IMR-90 (cell line): ENCODE results near the gene ACAP2. TPM values are rescaled to one million over a fixed set of nuclear protein-coding genes. Genes with fewer than 3 reads are reported as not detected.
A peak's percentile ranks its signal among the peaks of the same experiment; 100 is the strongest.

Experiments
- ATAC-seq: fragments of 200-7000 bp; cut with Tn5 transposase; 2 replicates; pipeline ENCODE4 v1.9.1; 2020; ENCODE audit warnings: low read depth, mild to moderate bottlenecking, moderate library complexity
- BruUV-seq: library from RNA; stranded (reverse); fragments of 400-500 nt; replicated peaks from 2 replicates; lab custom pipeline; 2021; lab: Mats Ljungman, UMichigan
- CTCF ChIA-PET: fragments of 300-600 bp; formaldehyde crosslinking; extraction: SDS; loops from one replicate; lab custom pipeline; 2021; ENCODE audit warnings: antibody characterized with exemption; lab: Yijun Ruan, JAX
- POLR2A ChIA-PET: fragments of 300-600 bp; sonication (Branson Sonifier 250); formaldehyde crosslinking; loops from one replicate; lab custom pipeline; 2022; ENCODE audit warnings: antibody characterized with exemption; ENCODE audit not compliant: unreplicated experiment; lab: Charles Lee
- DNase-seq: peaks from one replicate; pipeline ENCODE4 v3.0.0; 2013
- H2AFZ ChIP-seq: replicated peaks from 2 replicates; pipeline ENCODE3; 2013; ENCODE audit warnings: low read length, mild to moderate bottlenecking; ENCODE audit not compliant: poor library complexity
- H2AK5ac ChIP-seq: 2 replicates; pipeline ENCODE4 v1.6.1; 2013; ENCODE audit warnings: low read depth, low read length, inconsistent platforms
- H2AK9ac ChIP-seq: replicated peaks from 2 replicates; pipeline ENCODE3; 2013; ENCODE audit warnings: mild to moderate bottlenecking, low read depth, low read length, moderate library complexity; ENCODE audit not compliant: poor library complexity
- H2BK120ac ChIP-seq: 2 replicates; pipeline ENCODE4 v1.6.1; 2013; ENCODE audit warnings: low read depth, low read length, inconsistent platforms
- H2BK15ac ChIP-seq: 3 replicates; pipeline ENCODE4 v1.6.1; 2013; ENCODE audit warnings: low read depth, low read length, inconsistent platforms
- H2BK20ac ChIP-seq: 2 replicates; pipeline ENCODE4 v1.6.1; 2013; ENCODE audit warnings: low read depth, mild to moderate bottlenecking, inconsistent platforms, low read length, moderate library complexity
- H2BK5ac ChIP-seq: 2 replicates; pipeline ENCODE4 v1.6.1; 2013; ENCODE audit warnings: mild to moderate bottlenecking, low read depth, low read length, inconsistent platforms; ENCODE audit not compliant: poor library complexity, severe bottlenecking
- H3K14ac ChIP-seq: replicated peaks from 2 replicates; pipeline ENCODE4 v1.6.1; 2013; ENCODE audit warnings: low read depth, low read length, inconsistent platforms
- H3K18ac ChIP-seq: 2 replicates; pipeline ENCODE4 v1.6.1; 2013; ENCODE audit warnings: low read depth, low read length, control low read depth
- H3K23ac ChIP-seq: 2 replicates; pipeline ENCODE4 v1.6.1; 2013; ENCODE audit warnings: low read depth, low read length, inconsistent platforms
- H3K27ac ChIP-seq: 2 replicates; pipeline ENCODE4 v1.5.1; 2013; ENCODE audit warnings: mild to moderate bottlenecking, control low read depth, low read length; ENCODE audit not compliant: insufficient read depth
- H3K27me3 ChIP-seq: 2 replicates; pipeline ENCODE4 v1.6.1; 2013; ENCODE audit warnings: low read length; ENCODE audit not compliant: control insufficient read depth, insufficient read depth
- H3K36me3 ChIP-seq: 2 replicates; pipeline ENCODE4 v1.6.1; 2013; ENCODE audit warnings: low read length, mixed read lengths; ENCODE audit not compliant: control insufficient read depth, insufficient read depth
- H3K4ac ChIP-seq: 2 replicates; pipeline ENCODE4 v1.6.1; 2013; ENCODE audit warnings: low read depth, low read length, inconsistent platforms
- H3K4me1 ChIP-seq: 2 replicates; pipeline ENCODE4 v1.6.1; 2013; ENCODE audit warnings: low read length, mixed read lengths; ENCODE audit not compliant: control insufficient read depth, insufficient read depth
- H3K4me2 ChIP-seq: 2 replicates; pipeline ENCODE4 v1.6.1; 2013; ENCODE audit warnings: low read depth, mild to moderate bottlenecking, control low read depth, low read length, moderate library complexity
- H3K4me3 ChIP-seq: 2 replicates; pipeline ENCODE4 v1.5.1; 2013; ENCODE audit warnings: low read depth, mild to moderate bottlenecking, control low read depth, low read length, moderate library complexity; ENCODE audit not compliant: insufficient read depth
- H3K56ac ChIP-seq: 2 replicates; pipeline ENCODE4 v1.6.1; 2013; ENCODE audit warnings: low read length, inconsistent platforms; ENCODE audit not compliant: insufficient read depth; ENCODE audit errors: extremely low read depth
- H3K79me1 ChIP-seq, 2 experiments: 2 replicates each; pipeline ENCODE4 v1.6.1; 2013; ENCODE audit warnings: low read length in 2 of 2, inconsistent platforms in 1 of 2, low read depth in 1 of 2
- H3K9ac ChIP-seq: 2 replicates; pipeline ENCODE4 v1.6.1; 2013; ENCODE audit warnings: low read depth, low read length, control low read depth
- H3K9me1 ChIP-seq: 2 replicates; pipeline ENCODE4 v1.6.1; 2013; ENCODE audit warnings: low read length, inconsistent platforms; ENCODE audit not compliant: insufficient read depth
- H3K9me3 ChIP-seq: 2 replicates; pipeline ENCODE4 v1.6.1; 2013; ENCODE audit warnings: low read length; ENCODE audit not compliant: control insufficient read depth, insufficient read depth
- H4K20me1 ChIP-seq: 2 replicates; pipeline ENCODE4 v1.6.1; 2013; ENCODE audit warnings: low read length, inconsistent platforms; ENCODE audit not compliant: insufficient read depth
- H4K5ac ChIP-seq: 2 replicates; pipeline ENCODE4 v1.6.1; 2013; ENCODE audit warnings: mild to moderate bottlenecking, low read depth, low read length, control low read depth
- H4K8ac ChIP-seq, 2 experiments: 2 replicates each; pipeline ENCODE4 v1.6.1; 2013; ENCODE audit warnings: low read depth in 2 of 2, low read length in 2 of 2, control low read depth in 1 of 2, inconsistent platforms in 1 of 2
- H4K91ac ChIP-seq: 2 replicates; pipeline ENCODE4 v1.6.1; 2013; ENCODE audit warnings: low read depth, low read length, inconsistent platforms; ENCODE audit not compliant: insufficient read depth
- BHLHE40 ChIP-seq: fragments of 150-350 bp; IDR thresholded peaks from 2 replicates; pipeline ENCODE4 v1.6.1; 2016; ENCODE audit warnings: mild to moderate bottlenecking, low read depth, low read length
- CEBPB ChIP-seq: IDR thresholded peaks from 2 replicates; pipeline ENCODE4 v1.6.1; 2012; ENCODE audit warnings: low read depth, low read length, improper control_type of control experiment
- CHD1 ChIP-seq: IDR thresholded peaks from 2 replicates; pipeline ENCODE4 v1.6.1; 2012; ENCODE audit warnings: low read depth, low read length, improper control_type of control experiment
- CTCF ChIP-seq: conservative IDR thresholded peaks from 2 replicates; pipeline ENCODE4 v1.5.1; 2012; ENCODE audit warnings: mild to moderate bottlenecking, low read depth, low read length, improper control_type of control experiment
- ELK1 ChIP-seq: fragments of 150-350 bp; IDR thresholded peaks from 2 replicates; pipeline ENCODE4 v1.6.1; 2016; ENCODE audit warnings: low read depth, mild to moderate bottlenecking, low read length, moderate library complexity, borderline replicate concordance
- FOS ChIP-seq: fragments of 150-350 bp; IDR thresholded peaks from 2 replicates; pipeline ENCODE4 v1.6.1; 2016; ENCODE audit warnings: low read depth, low read length
- MAFK ChIP-seq: IDR thresholded peaks from 2 replicates; pipeline ENCODE4 v1.6.1; 2012; ENCODE audit warnings: low read depth, low read length, improper control_type of control experiment
- MAZ ChIP-seq: IDR thresholded peaks from 2 replicates; pipeline ENCODE4 v1.6.1; 2012; ENCODE audit warnings: low read depth, mild to moderate bottlenecking, low read length, improper control_type of control experiment, moderate library complexity, borderline replicate concordance
- MXI1 ChIP-seq: IDR thresholded peaks from 2 replicates; pipeline ENCODE4 v1.6.1; 2012; ENCODE audit warnings: low read depth, mild to moderate bottlenecking, low read length, moderate library complexity, borderline replicate concordance
- NFE2L2 ChIP-seq: fragments of 150-350 bp; IDR thresholded peaks from 2 replicates; pipeline ENCODE4 v1.6.1; 2016; ENCODE audit warnings: low read depth, mild to moderate bottlenecking, low read length
- POLR2A ChIP-seq: IDR thresholded peaks from 2 replicates; pipeline ENCODE4 v1.6.1; 2012; ENCODE audit warnings: mild to moderate bottlenecking, low read depth, low read length
- RAD21 ChIP-seq: IDR thresholded peaks from 2 replicates; pipeline ENCODE4 v1.6.1; 2012; ENCODE audit warnings: low read length, improper control_type of control experiment
- RCOR1 ChIP-seq: IDR thresholded peaks from 2 replicates; pipeline ENCODE4 v1.6.1; 2012; ENCODE audit warnings: mild to moderate bottlenecking, low read length, improper control_type of control experiment; ENCODE audit not compliant: insufficient replicate concordance
- RFX5 ChIP-seq: IDR thresholded peaks from 2 replicates; pipeline ENCODE4 v1.8.0; 2012; ENCODE audit warnings: low read depth, mild to moderate bottlenecking, low read length, moderate library complexity
- SMC3 ChIP-seq: fragments of 150-350 bp; IDR thresholded peaks from 2 replicates; pipeline ENCODE4 v1.6.1; 2016; ENCODE audit warnings: low read depth, mild to moderate bottlenecking, antibody characterized with exemption, low read length, moderate library complexity
- USF2 ChIP-seq: fragments of 150-350 bp; IDR thresholded peaks from 2 replicates; pipeline ENCODE4 v1.6.1; 2017; ENCODE audit warnings: mild to moderate bottlenecking, antibody characterized with exemption, low read length, low read depth
- WGBS, 2 experiments: methylation state at CpG; one replicate each; pipeline versions ENCODE4 v1.1.5 to v1.1.7; 2013; ENCODE audit warnings: missing lambda C conversion rate in 2 of 2; ENCODE audit not compliant: insufficient read length in 1 of 2; ENCODE audit errors: extremely low coverage in 2 of 2; 5-methylcytosine and 5-hydroxymethylcytosine counted together
- dilution Hi-C: fragments of 300-500 bp; cut with HindIII; formaldehyde crosslinking; loops from one replicate; pipeline ENCODE4 v1.14.3; 2018; ENCODE audit warnings: low sequenced_read_pairs; ENCODE audit not compliant: unreplicated experiment
- in situ Hi-C: fragments of 300-500 bp; cut with MboI; formaldehyde crosslinking; loops from 3 replicates; pipeline ENCODE4 v1.14.3; 2019; ENCODE audit warnings: low sequenced_read_pairs, inconsistent platforms, mixed read lengths
- intact Hi-C: fragments of 100-400 bp; cut with micrococcal nuclease; formaldehyde crosslinking; loops from 2 replicates; pipeline ENCODE4 v1.10.0; 2022
- polyA plus RNA-seq, 3 experiments: library from polyadenylated mRNA; depleted of rRNA; stranded (reverse); fragments of >200 nt; gene quantifications; 2 replicates each; pipeline ENCODE4 v1.2.3, GENCODE V29; 2012; ENCODE audit warnings: low replicate concordance in 1 of 3
- total RNA-seq: library from RNA; depleted of rRNA; stranded (reverse); fragments of >200 nt; gene quantifications from 2 replicates; pipeline ENCODE4 v1.2.3, GENCODE V29; 2012

ACAP2 gene
- total and polyA plus RNA-seq, 2 of the 4 experiments (the other 2 are of a cell fraction): 11.9 to 35.1 TPM

- H3K4me3 ChIP-seq: no peak overlapping the region
- peak; percentile 87 for ATAC-seq
- H3K27me3 ChIP-seq: no peaks in the 10 kb centered on the region
- peak overlapping the region; percentile 69; the same call in 1 of the 2 replicates for H2BK120ac ChIP-seq
- no peak overlapping the region for H4K5ac ChIP-seq
- peak overlapping the region; percentile 45 for H3K27ac ChIP-seq
- dilution Hi-C loops: no loop called here
- no peak overlapping the region for H3K56ac ChIP-seq
- no peak overlapping the region for H3K14ac ChIP-seq
- TF ChIP-seq MAZ (no peak), MAFK (no peak), MXI1 (no peak), CHD1 (no peak), CEBPB (no peak), RCOR1 (no peak), NFE2L2 (no peak), RFX5 (no peak), CTCF (no peak), USF2 (no peak), BHLHE40 (no peak), SMC3 (no peak), RAD21 (no peak), FOS (no peak), POLR2A (no peak), ELK1 (no peak)
- intact Hi-C loops: no loop called here
- peak overlapping the region; percentile 75 for H2BK5ac ChIP-seq
- peaks cover 18% of the 10 kb centered on the region for H3K36me3 ChIP-seq
- H2AK5ac ChIP-seq: 0 out of 2 replicates have a peak overlapping the region, but pooled peaks have one; percentile 35
- H2BK15ac ChIP-seq: no peak overlapping the region; the same call in 2 of the 3 replicates
- ChIA-PET POLR2A (no interaction called here), CTCF (interaction anchor here (0.6 to 1.2 kb wide), 7 partner anchors 9 to 630 kb away, joined by 3 to 6 read pairs (median 3); partner anchors contain the start of genes LSG1 and XXYLT1)
- H3K9me3 ChIP-seq: no peaks in the 10 kb centered on the region
- no peak overlapping the region; the same call in 1 of the 2 replicates for H2BK20ac ChIP-seq
- no CpG with 5 or more reads among the region's 3 CpGs for WGBS, 2 experiments
- peaks cover 0 to 18% of the 10 kb centered on the region in 2 experiments; a peak in 2 of 4 replicates for H3K79me1 ChIP-seq
- no peak overlapping the region for H3K18ac ChIP-seq
- peak; percentile 69 for DNase-seq
- no peak overlapping the region for H4K8ac ChIP-seq
- no peak overlapping the region for H2AFZ ChIP-seq
- 0 out of 2 replicates have a peak overlapping the region, but pooled peaks have one; percentile 53 for H3K23ac ChIP-seq
- H4K91ac ChIP-seq: peak overlapping the region; percentile 45
- H3K9me1 ChIP-seq: peaks cover 16% of the 10 kb centered on the region
- no TSS peak for BruUV-seq
- peak overlapping the region; percentile 42 for H2AK9ac ChIP-seq
- H3K4me2 ChIP-seq: peak overlapping the region; percentile 25; the same call in 1 of the 2 replicates
- in situ Hi-C loops: no loop called here
- H3K4ac ChIP-seq: peak overlapping the region; percentile 69; the same call in 1 of the 2 replicates
- H3K4me1 ChIP-seq: peaks cover 9% of the 10 kb centered on the region
- H4K20me1 ChIP-seq: peaks cover 6% of the 10 kb centered on the region
- H3K9ac ChIP-seq: no peak overlapping the region
These were observed 140.4 kb downstream of the ACAP2 start for GRCh38 chr3:195302431-195302830.
